HG03060 (cell line): ENCODE data around the gene PCDHGA5.
"Not testable (repeated sequence)": the region's sequence is repeated elsewhere in the genome, so short reads cannot be mapped to it uniquely, and the experiment has no call there.

Source experiments
- ATAC-seq: cut with Tn5 transposase; IDR thresholded peaks from one replicate; pipeline ENCODE4 v1.9.1; 2021; ENCODE audit warnings: low read depth, moderate number of reproducible peaks; ENCODE audit not compliant: unreplicated experiment

PCDHGA5 gene

DNA sequence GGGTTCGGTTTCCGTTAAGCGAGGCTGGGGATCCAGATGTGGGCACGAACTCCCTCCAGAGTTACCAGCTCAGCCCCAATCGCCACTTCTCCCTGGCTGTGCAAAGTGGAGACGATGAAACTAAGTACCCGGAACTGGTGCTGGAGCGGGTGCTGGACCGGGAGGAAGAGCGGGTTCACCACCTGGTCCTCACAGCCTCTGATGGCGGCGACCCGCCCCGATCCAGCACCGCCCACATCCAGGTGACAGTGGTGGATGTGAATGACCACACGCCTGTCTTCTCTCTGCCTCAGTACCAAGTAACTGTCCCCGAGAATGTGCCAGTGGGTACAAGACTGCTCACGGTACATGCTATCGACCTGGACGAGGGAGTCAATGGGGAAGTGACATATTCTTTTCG lies 19.4 kb downstream of the PCDHGA5 start:
- ATAC-seq, result no peak

DNA sequence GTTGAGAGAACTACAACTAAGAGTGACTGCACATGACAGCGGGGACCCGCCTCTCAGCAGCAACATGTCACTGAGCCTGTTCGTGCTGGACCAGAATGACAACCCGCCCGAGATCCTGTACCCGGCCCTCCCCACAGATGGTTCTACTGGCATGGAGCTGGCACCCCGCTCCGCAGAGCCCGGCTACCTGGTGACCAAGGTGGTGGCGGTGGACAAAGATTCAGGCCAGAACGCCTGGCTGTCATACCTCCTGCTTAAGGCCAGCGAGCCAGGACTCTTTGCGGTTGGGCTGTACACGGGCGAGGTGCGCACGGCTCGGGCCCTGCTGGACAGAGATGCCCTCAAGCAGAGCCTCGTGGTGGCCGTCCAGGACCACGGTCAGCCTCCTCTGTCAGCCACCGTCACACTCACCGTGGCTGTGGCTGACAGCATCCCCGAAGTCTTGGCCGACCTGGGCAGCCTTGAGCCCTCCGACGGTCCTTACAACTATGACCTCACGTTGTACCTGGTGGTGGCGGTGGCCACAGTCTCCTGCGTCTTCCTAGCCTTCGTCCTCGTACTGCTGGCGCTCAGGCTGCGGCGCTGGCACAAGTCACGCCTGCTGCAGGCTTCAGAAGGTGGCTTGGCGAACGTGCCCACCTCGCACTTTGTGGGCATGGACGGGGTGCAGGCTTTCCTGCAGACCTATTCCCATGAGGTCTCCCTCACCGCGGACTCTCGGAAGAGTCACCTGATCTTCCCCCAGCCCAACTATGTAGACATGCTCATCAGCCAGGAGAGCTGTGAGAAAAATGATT lies 20.7 kb downstream of the PCDHGA5 start:
- no peak for ATAC-seq

DNA sequence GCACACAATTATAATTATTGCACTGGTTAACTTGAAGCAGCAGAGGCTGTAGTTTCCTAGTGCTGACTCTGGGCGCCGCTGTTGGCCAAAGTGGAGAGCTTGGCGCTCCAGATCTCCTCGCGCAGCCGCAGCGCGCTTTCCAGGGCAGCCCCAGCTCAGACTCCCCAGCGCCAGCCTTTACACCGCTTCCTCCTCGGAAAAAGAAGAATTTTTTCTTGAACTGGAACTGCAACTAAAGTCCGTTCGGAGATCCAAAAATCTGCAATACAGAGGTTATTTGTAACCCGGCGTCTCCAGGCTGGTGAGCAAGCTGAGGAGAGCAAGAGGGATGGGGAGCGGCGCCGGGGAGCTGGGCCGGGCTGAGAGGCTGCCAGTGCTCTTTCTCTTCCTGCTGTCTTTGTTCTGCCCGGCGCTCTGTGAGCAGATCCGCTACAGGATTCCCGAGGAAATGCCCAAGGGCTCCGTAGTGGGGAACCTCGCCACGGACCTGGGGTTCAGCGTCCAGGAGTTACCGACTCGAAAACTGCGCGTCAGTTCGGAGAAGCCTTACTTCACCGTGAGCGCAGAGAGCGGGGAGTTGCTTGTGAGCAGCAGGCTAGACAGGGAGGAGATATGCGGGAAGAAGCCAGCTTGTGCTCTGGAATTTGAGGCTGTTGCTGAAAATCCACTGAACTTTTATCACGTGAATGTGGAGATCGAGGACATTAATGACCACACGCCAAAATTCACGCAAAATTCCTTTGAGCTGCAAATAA lies 23.8 kb downstream of the PCDHGA5 start, which contains the start of gene PCDHGB4:
Gene PCDHGB4 (plus strand): TSS at position 142 of the 755 bp plus-strand sequence. CDS start 187 bp downstream, at position 329.
- not testable (repeated sequence) for ATAC-seq

DNA sequence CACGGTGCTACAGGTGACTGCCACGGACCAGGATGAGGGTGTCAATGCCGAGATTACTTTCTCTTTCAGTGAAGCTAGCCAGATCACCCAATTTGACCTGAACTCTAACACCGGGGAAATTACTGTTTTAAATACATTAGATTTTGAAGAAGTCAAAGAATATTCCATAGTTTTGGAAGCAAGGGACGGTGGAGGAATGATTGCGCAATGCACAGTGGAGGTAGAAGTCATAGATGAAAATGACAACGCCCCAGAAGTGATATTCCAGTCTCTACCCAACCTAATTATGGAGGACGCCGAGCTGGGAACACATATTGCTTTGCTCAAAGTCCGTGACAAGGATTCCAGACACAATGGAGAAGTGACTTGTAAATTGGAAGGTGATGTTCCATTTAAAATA lies 24.7 kb downstream of the PCDHGA5 start:
- ATAC-seq, result no peak

DNA sequence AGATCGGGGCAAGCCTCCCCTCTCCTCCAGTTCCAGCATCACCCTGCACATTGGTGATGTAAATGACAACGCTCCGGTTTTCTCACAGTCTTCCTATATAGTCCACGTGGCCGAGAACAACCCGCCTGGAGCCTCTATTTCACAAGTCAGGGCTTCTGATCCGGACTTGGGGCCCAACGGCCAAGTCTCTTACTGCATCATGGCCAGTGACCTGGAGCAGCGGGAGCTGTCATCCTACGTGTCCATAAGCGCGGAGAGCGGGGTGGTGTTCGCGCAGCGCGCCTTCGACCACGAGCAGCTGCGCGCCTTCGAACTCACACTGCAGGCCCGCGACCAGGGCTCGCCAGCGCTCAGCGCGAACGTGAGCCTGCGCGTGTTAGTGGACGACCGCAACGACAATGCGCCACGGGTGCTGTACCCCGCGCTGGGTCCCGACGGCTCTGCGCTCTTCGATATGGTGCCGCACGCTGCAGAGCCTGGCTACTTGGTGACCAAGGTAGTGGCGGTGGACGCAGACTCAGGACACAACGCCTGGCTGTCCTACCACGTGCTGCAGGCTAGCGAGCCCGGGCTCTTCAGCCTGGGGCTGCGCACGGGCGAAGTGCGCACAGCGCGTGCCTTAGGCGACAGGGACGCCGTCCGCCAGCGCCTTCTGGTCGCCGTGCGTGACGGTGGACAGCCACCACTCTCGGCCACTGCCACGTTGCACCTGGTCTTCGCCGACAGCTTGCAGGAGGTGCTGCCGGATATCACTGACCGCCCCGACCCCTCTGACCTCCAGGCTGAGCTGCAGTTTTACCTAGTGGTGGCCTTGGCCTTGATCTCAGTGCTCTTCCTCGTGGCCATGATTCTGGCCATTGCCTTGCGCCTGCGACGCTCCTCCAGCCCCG lies 25.4 kb downstream of the PCDHGA5 start:
- ATAC-seq, result no peak

DNA sequence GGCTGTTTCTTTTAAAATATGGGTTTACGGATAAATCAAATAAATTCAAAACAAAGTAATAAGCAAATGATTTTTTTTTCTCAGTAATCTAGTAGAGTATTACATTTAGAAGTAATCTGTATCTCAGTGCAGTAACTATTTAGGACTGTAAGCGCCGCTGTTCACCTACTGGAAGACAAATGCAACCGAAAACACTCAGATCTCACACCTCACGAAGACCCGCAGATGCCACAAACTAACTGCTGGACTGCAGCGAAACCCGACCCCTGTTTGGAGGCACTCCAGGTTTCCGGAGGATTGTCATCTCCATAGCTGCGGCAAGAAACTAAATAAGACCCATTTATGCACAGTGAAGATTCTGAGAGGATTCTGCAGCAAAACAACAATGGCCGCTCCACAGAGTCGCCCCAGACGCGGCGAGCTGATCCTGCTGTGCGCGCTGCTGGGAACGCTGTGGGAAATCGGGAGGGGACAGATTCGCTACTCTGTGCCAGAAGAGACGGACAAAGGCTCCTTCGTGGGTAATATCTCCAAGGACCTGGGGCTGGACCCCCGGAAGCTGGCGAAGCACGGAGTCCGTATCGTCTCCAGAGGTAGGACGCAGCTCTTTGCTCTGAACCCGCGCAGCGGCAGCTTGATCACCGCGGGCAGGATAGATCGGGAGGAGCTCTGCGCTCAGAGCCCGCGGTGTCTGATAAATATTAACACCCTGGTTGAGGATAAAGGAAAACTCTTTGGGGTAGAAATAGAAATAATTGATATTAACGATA lies 28.7 kb downstream of the PCDHGA5 start, which contains the start of gene PCDHGA8:
Gene PCDHGA8 (plus strand): TSS at position 205 of the 770 bp plus-strand sequence. CDS start 181 bp downstream, at position 386.
- ATAC-seq, result no peak

DNA sequence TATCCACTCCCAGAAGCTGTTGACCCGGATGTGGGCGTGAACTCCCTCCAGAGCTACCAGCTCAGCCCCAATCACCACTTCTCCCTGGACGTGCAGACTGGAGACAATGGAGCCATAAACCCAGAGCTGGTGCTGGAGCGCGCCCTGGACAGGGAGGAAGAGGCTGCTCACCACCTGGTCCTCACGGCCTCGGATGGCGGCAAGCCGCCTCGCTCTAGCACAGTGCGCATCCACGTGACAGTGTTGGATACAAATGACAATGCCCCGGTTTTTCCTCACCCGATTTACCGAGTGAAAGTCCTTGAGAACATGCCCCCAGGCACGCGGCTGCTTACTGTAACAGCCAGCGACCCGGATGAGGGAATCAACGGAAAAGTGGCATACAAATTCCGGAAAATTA lies 29.3 kb downstream of the PCDHGA5 start:
- no peak for ATAC-seq

DNA sequence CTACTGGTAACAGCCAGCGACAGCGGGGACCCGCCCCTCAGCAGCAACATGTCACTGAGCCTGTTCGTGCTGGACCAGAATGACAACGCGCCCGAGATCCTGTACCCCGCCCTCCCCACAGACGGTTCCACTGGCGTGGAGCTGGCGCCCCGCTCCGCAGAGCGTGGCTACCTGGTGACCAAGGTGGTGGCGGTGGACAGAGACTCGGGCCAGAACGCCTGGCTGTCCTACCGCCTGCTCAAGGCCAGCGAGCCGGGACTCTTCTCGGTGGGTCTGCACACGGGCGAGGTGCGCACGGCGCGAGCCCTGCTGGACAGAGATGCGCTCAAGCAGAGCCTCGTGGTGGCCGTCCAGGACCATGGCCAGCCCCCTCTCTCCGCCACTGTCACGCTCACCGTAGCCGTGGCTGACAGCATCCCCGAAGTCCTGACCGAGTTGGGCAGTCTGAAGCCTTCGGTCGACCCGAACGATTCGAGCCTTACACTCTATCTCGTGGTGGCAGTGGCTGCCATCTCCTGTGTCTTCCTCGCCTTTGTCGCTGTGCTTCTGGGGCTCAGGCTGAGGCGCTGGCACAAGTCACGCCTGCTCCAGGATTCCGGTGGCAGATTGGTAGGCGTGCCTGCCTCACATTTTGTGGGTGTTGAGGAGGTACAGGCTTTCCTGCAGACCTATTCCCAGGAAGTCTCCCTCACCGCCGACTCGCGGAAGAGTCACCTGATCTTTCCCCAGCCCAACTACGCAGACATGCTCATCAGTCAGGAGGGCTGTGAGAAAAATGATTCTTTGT lies 30.6 kb downstream of the PCDHGA5 start:
- not testable (repeated sequence) for ATAC-seq

DNA sequence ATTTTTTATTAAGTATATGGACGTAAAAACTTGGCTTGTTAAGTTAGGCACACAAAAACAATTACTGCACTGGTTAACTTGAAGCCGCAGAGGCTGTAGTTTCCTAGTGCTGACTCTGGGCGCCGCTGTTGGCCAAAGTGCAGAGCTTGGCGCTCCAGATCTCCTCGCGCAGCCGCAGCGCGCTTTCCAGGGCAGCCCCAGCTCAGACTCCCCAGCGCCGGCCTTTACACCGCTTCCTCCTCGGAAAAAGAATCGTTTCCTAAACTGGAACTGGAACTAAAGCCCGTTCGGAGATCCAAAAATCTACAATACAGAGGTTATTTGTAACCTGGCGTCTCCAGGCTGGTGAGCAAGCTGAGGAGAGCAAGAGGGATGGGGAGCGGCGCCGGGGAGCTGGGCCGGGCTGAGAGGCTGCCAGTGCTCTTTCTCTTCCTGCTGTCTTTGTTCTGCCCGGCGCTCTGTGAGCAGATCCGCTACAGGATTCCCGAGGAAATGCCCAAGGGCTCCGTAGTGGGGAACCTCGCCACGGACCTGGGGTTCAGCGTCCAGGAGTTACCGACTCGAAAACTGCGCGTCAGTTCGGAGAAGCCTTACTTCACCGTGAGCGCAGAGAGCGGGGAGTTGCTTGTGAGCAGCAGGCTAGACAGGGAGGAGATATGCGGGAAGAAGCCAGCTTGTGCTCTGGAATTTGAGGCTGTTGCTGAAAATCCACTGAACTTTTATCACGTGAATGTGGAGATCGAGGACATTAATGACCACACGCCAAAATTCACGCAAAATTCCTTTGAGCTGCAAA lies 34.0 kb downstream of the PCDHGA5 start, which contains the start of gene PCDHGB5:
Gene PCDHGB5 (plus strand): TSS at position 192 of the 796 bp plus-strand sequence. CDS start 181 bp downstream, at position 373.
- ATAC-seq, result peak; percentile 86

DNA sequence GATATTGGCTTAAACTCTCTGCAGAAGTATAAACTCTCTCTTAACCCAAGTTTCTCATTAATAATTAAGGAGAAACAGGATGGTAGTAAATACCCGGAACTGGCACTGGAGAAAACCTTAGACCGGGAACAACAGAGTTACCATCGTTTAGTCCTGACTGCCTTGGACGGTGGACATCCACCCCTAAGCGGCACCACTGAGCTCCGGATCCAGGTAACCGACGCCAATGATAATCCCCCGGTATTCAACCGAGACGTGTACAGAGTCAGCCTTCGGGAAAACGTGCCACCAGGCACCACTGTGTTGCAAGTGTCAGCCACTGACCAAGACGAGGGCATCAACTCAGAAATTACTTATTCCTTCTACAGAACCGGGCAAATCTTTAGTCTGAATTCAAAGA lies 34.6 kb downstream of the PCDHGA5 start:
- no peak for ATAC-seq

DNA sequence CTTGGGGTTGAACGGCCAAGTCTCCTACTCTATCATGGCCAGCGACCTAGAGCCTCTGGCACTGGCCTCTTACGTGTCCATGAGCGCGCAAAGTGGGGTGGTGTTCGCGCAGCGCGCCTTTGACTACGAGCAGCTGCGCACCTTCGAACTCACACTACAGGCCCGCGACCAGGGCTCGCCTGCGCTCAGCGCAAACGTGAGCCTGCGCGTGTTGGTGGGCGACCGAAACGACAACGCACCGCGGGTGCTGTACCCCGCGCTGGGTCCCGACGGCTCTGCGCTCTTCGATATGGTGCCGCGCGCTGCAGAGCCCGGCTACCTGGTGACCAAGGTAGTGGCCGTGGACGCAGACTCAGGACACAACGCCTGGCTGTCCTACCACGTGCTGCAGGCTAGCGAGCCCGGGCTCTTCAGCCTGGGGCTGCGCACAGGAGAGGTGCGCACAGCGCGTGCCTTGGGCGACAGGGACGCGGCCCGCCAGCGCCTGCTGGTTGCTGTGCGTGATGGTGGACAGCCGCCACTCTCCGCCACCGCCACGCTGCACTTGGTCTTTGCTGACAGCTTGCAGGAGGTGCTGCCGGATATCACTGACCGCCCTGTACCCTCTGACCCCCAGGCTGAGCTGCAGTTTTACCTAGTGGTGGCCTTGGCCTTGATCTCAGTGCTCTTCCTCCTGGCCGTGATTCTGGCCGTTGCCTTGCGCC lies 35.7 kb downstream of the PCDHGA5 start:
- ATAC-seq, result no peak

DNA sequence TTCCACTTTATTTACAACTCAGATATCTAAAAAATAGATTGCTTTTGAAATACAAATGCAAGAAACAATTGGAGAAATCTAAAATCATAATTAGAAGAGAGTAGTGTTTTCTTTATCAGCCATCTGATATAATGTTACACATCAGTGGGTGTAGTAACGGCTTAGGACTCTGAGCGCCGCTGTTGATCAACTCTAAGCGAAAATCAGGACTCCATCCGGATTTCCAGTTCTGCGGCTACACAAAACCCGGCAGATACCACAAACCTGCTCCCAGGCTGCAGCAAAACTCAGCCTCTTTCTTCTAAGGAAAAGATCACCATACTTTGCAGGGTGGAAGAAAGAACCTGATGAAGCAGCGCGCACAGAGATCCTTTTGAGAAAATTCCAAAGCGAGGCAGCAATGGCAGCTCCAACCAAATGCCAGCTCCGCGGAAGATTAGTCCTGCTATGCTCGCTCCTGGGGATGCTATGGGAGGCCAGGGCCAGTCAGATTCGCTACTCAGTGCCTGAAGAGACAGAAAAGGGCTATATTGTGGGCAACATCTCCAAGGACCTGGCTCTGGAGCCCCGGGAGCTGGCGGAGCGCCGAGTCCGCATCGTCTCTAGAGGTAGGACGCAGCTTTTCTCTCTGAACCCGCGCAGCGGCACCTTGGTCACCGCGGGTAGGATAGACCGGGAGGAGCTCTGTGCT lies 38.7 kb downstream of the PCDHGA5 start, which contains the start of gene PCDHGA9:
Gene PCDHGA9 (plus strand): TSS at position 226 of the 691 bp plus-strand sequence. CDS start 175 bp downstream, at position 401.
- no peak for ATAC-seq

DNA sequence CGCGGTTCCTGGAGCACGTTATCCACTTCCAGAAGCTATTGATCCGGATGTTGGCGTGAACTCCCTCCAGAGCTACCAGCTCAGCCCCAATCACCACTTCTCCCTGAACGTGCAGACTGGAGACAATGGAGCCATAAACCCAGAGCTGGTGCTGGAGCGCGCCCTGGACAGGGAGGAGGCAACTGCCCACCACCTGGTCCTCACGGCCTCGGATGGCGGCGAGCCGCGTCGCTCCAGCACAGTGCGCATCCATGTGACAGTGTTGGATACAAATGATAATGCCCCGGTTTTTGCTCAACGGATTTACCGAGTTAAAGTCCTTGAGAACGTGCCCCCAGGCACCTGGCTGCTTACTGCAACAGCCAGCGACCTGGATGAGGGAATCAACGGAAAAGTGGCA lies 39.4 kb downstream of the PCDHGA5 start:
- ATAC-seq, result no peak

DNA sequence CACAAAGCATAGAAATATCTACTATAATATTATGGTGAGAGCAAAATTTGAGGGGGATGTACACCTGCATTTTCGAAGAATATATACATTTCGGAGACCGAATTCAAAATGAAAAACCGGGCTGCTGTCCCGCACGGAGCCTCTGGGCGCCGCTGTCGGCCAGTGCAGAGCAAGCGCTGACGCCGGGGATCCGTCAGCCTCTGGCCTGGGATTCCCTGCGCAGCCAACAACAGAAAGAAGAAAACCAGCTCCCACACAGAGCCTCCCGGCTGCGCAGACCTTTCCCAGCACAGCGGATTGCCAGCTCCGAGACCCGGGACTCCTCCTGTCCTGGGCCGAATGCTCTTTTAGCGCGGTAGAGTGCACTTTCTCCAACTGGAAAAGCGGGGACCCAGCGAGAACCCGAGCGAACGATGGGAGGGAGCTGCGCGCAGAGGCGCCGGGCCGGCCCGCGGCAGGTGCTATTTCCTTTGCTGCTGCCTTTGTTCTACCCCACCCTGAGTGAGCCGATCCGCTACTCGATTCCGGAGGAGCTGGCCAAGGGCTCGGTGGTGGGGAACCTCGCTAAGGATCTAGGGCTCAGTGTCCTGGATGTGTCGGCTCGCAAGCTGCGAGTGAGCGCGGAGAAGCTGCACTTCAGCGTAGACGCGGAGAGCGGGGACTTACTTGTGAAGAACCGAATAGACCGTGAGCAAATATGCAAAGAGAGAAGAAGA lies 44.0 kb downstream of the PCDHGA5 start, which contains the start of gene PCDHGB6:
Gene PCDHGB6 (plus strand): TSS at position 232 of the 716 bp plus-strand sequence. CDS start 182 bp downstream, at position 414.
- ATAC-seq, result not testable (repeated sequence)

DNA sequence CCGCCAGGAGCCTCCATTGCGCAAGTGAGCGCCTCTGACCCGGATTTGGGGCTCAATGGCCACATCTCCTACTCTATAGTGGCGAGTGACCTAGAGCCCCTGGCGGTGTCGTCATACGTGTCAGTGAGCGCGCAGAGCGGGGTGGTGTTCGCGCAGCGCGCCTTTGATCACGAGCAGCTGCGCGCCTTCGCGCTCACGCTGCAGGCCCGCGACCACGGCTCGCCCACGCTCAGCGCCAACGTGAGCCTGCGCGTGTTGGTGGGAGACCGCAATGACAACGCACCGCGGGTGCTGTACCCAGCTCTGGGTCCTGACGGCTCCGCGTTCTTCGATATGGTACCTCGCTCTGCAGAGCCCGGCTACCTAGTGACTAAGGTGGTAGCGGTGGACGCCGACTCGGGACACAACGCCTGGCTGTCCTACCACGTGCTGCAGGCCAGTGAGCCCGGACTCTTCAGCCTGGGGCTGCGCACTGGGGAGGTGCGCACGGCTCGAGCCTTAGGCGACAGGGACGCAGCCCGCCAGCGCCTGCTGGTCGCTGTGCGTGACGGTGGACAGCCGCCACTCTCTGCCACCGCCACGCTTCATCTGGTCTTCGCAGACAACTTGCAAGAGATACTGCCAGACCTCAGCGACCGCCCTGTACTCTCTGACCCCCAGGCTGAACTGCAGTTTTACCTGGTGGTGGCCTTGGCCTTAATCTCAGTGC lies 45.8 kb downstream of the PCDHGA5 start:
- ATAC-seq, result no peak
